GM12801 (cell line): ENCODE results near the gene LRBA.

Source experiments
- CTCF ChIP-seq: IDR thresholded peaks from one replicate; pipeline ENCODE4 v1.5.1; 2011; ENCODE audit warnings: control low read depth; ENCODE audit not compliant: insufficient read length; ENCODE audit errors: extremely low read depth

Gene LRBA

GRCh38 chr4:150421612-150422011, 593.5 kb downstream of the LRBA start:
- TF ChIP-seq CTCF: no peak

- no peak for TF ChIP-seq CTCF
Measured at GRCh38 chr4:150419939-150420338, 595.1 kb downstream of the LRBA start.

- no peak for TF ChIP-seq CTCF
Measured at GRCh38 chr4:150418757-150419410, 596.2 kb downstream of the LRBA start.

- no peak for TF ChIP-seq CTCF
Measured at GRCh38 chr4:150415213-150415612, 599.9 kb downstream of the LRBA start.

GRCh38 chr4:150411520-150411919, 603.6 kb downstream of the LRBA start:
- TF ChIP-seq CTCF: no peak

- no peak for TF ChIP-seq CTCF
Measured at GRCh38 chr4:150402871-150403272, 612.2 kb downstream of the LRBA start.

- no peak for TF ChIP-seq CTCF
Measured at GRCh38 chr4:150401083-150401687, 613.9 kb downstream of the LRBA start.

GRCh38 chr4:150395872-150396271, 619.2 kb downstream of the LRBA start:
- no peak for TF ChIP-seq CTCF
